Activated CD8-positive, alpha-beta T cell treated with anti-CD3 and anti-CD28 coated beads, Interleukin-2, amount 10 ng/mL, durations not matched to agents 7 days and 5 days (primary cell): ENCODE data around the gene NKAIN2. TPM values are rescaled to one million over a fixed set of nuclear protein-coding genes. Genes with fewer than 3 reads are reported as not detected.
"Not testable (repeated sequence)": the region's sequence is repeated elsewhere in the genome, so short reads cannot be mapped to it uniquely, and the experiment has no call there.

Experiments
- ATAC-seq: fragments of 150-1000 bp; cut with Tn5 transposase; one replicate; pipeline ENCODE4 v1.10.0; 2021; ENCODE audit warnings: moderate library complexity
- CTCF ChIA-PET: fragments of 350-600 bp; sonication (Branson Sonifier 250); formaldehyde crosslinking; loops from one replicate; lab custom pipeline; 2021; ENCODE audit warnings: antibody characterized with exemption; lab: Charles Lee
- POLR2A ChIA-PET: fragments of 350-600 bp; sonication (Branson Sonifier 250); formaldehyde crosslinking; loops from one replicate; lab custom pipeline; 2021; ENCODE audit warnings: antibody characterized with exemption; lab: Charles Lee
- DNase-seq: peaks from one replicate; pipeline ENCODE4 v3.0.0-alpha.2; 2020
- H3K27ac Mint-ChIP-seq: one replicate; pipeline ENCODE4 v1.8.0; 2021; ENCODE audit warnings: mild to moderate bottlenecking, mixed read lengths
- H3K27me3 Mint-ChIP-seq: one replicate; pipeline ENCODE4 v1.8.0; 2021; ENCODE audit warnings: low read depth, mixed read lengths
- H3K36me3 Mint-ChIP-seq: one replicate; pipeline ENCODE4 v1.8.0; 2021; ENCODE audit warnings: low read depth, mixed read lengths
- H3K4me1 Mint-ChIP-seq: one replicate; pipeline ENCODE4 v1.8.0; 2021; ENCODE audit warnings: low read depth, mixed read lengths
- H3K4me3 Mint-ChIP-seq: one replicate; pipeline ENCODE4 v1.8.0; 2021; ENCODE audit warnings: mild to moderate bottlenecking, mixed read lengths
- H3K9me3 Mint-ChIP-seq: one replicate; pipeline ENCODE4 v1.8.0; 2022; ENCODE audit warnings: mixed read lengths; ENCODE audit not compliant: insufficient read depth
- total RNA-seq, 2 experiments: library from RNA; stranded (reverse); gene quantifications; one replicate each; pipeline ENCODE4 v1.2.3, GENCODE V29; 2021

NKAIN2 gene
- total RNA-seq, 2 experiments from 2014 or later, result not detected

GRCh38 chr6:124273701-124274100, 470.0 kb downstream of the NKAIN2 start:
- Mint-ChIP-seq H3K27me3 (no peaks in the 10 kb centered on the region), H3K36me3 (no peaks in the 10 kb centered on the region), H3K9me3 (no peaks in the 10 kb centered on the region), H3K4me3 (no peak overlapping the region), H3K27ac (no peak overlapping the region), H3K4me1 (no peaks in the 10 kb centered on the region)
- ATAC-seq (no peak), DNase-seq (no peak)
- POLR2A ChIA-PET, result no interaction called here
- CTCF ChIA-PET, result no interaction called here

DNA sequence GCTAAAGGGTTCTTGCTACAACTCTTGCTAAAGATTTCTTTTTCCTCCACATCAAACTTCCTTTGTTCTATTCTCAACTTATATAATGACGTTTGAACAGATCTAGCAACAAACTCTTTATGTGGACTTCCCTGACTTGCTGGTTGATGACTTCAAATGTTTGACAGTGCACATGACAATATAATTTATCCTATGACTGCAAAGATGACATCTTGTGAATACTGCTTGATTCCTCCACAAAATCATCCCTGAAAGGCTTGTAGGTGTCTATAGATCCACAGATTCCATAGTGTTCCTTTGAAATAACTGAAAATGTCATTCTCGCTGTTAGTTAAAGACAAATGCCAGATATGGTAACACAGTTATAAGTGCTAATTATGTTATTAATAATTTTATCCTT, 478.9 kb downstream of the NKAIN2 start:
- Mint-ChIP-seq H3K4me3 (no peak overlapping the region), H3K36me3 (no peaks in the 10 kb centered on the region), H3K27me3 (no peaks in the 10 kb centered on the region), H3K4me1 (no peaks in the 10 kb centered on the region), H3K27ac (no peak overlapping the region), H3K9me3 (no peaks in the 10 kb centered on the region)
- POLR2A ChIA-PET, result no interaction called here
- DNase-seq (no peak), ATAC-seq (no peak)
- CTCF ChIA-PET, result no interaction called here

DNA sequence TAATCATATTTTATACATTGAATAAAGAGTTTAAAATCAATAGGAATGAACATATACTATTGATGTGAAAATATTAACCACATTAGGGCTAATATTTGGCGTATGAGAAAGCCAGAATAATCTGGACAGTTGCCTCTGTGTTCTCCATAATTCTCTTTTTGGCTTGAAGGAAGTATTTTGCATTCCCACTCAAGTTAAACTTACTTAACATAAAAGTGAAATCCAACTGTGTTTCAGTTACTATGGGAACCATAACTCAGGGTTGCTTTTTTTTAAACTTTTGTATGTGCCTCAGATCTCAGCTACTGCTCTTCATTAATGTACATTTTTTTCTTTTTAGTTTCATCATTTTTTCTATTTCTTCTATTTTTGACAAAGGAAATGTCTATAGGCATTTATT, 479.8 kb downstream of the NKAIN2 start:
- Mint-ChIP-seq H3K27ac (no peak overlapping the region), H3K4me3 (no peak overlapping the region), H3K36me3 (no peaks in the 10 kb centered on the region), H3K27me3 (no peaks in the 10 kb centered on the region), H3K4me1 (no peaks in the 10 kb centered on the region), H3K9me3 (no peaks in the 10 kb centered on the region)
- POLR2A ChIA-PET, result no interaction called here
- no peak for DNase-seq
- ATAC-seq, result no peak
- CTCF ChIA-PET, result no interaction called here

GRCh38 chr6:124285146-124285545, 481.5 kb downstream of the NKAIN2 start:
- Mint-ChIP-seq H3K9me3 (no peaks in the 10 kb centered on the region), H3K27me3 (no peaks in the 10 kb centered on the region), H3K4me3 (no peak overlapping the region), H3K36me3 (no peaks in the 10 kb centered on the region), H3K27ac (no peak overlapping the region), H3K4me1 (no peaks in the 10 kb centered on the region)
- CTCF ChIA-PET, result no interaction called here
- DNase-seq, result no peak
- POLR2A ChIA-PET, result no interaction called here
- no peak for ATAC-seq

DNA sequence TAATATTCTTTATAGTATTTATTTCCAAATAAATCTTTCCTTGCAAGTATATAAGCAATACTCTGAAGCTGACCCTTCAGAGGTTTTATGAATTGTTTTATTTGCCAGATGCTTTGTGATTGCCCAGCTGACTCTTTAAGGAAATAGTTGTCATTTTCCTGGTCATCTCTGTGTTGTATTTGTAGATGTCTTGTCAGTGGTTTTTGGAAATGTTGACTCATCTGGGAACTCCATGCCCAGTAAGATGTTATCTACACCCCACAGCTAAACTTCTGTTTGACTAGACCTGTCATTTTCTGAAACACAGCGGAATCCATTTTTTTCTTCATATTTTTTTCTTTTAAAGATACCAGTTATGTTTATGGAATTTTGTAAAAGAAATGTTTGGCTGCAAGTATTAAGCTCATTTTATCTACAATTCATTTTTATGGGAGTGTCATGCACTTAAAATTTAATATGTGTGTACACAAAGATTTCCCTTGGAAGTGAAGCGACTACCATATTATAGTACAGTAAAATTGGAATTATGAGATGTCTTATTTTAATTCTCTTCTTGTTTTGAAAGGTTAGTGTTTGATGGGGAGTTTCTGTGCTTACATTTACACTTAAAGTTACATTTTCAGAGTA, 491.0 kb downstream of the NKAIN2 start:
- no peak overlapping the region for H3K4me3 Mint-ChIP-seq
- H3K4me1 Mint-ChIP-seq, result no peaks in the 10 kb centered on the region
- DNase-seq, result no peak
- no peak overlapping the region for H3K27ac Mint-ChIP-seq
- ChIA-PET CTCF (no interaction called here), POLR2A (no interaction called here)
- ATAC-seq, result no peak
- no peaks in the 10 kb centered on the region for H3K27me3 Mint-ChIP-seq
- no peaks in the 10 kb centered on the region for H3K36me3 Mint-ChIP-seq
- no peaks in the 10 kb centered on the region for H3K9me3 Mint-ChIP-seq

DNA sequence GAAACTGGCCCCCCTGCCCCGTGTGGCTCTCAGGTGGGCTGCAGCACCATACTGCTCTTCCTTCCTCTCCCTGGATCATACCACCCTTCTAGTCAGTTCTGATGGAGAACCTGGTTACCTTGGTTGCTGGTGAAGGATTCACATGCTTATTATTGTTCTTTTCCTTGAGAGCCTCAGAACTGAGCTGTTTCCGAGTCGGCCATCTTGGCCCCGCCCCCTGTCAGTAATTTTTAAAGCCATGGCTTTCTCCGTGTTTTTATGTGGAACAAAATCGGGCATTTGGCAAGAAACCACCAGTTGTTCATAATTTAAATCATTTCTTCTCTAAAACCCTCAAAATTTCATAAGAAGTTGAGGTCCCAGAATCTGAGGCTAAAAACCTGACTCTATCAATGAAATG, 493.8 kb downstream of the NKAIN2 start:
- Mint-ChIP-seq H3K4me1 (no peaks in the 10 kb centered on the region), H3K9me3 (no peaks in the 10 kb centered on the region), H3K36me3 (no peaks in the 10 kb centered on the region), H3K4me3 (no peak overlapping the region), H3K27me3 (no peaks in the 10 kb centered on the region), H3K27ac (no peak overlapping the region)
- no peak for ATAC-seq
- ChIA-PET CTCF (no interaction called here), POLR2A (no interaction called here)
- DNase-seq, result no peak

- no peaks in the 10 kb centered on the region for H3K36me3 Mint-ChIP-seq
- DNase-seq (no peak), ATAC-seq (no peak)
- CTCF ChIA-PET, result no interaction called here
- no peak overlapping the region for H3K27ac Mint-ChIP-seq
- POLR2A ChIA-PET, result no interaction called here
- H3K4me3 Mint-ChIP-seq, result no peak overlapping the region
- no peaks in the 10 kb centered on the region for H3K9me3 Mint-ChIP-seq
- H3K27me3 Mint-ChIP-seq, result no peaks in the 10 kb centered on the region
- H3K4me1 Mint-ChIP-seq, result no peaks in the 10 kb centered on the region
Observed at GRCh38 chr6:124298730-124299129, 495.1 kb downstream of the NKAIN2 start.

DNA sequence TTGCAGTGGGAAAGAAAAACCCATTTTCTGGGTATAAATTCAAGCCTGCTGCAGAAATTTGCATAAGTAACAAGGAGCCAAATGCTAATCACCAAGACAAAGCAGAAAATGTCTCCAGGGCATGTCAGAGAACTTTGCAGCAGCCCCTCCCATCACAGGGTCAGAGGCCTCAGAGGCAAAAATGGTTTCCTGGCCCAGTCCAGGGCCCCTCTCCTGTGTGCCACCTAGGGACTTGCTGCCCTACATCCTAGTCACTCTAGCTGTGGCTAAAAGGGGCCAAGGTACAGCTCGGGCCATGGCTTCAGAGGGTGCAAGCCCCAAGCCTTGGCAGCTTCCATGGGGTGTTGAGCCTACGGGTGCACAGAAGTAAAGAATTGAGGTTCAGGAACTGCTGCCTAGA, 497.2 kb downstream of the NKAIN2 start:
- H3K27ac Mint-ChIP-seq, POLR2A ChIA-PET, H3K4me1 Mint-ChIP-seq, H3K9me3 Mint-ChIP-seq, CTCF ChIA-PET, ATAC-seq, DNase-seq, H3K27me3 Mint-ChIP-seq, H3K4me3 Mint-ChIP-seq, H3K36me3 Mint-ChIP-seq: not testable (repeated sequence)

DNA sequence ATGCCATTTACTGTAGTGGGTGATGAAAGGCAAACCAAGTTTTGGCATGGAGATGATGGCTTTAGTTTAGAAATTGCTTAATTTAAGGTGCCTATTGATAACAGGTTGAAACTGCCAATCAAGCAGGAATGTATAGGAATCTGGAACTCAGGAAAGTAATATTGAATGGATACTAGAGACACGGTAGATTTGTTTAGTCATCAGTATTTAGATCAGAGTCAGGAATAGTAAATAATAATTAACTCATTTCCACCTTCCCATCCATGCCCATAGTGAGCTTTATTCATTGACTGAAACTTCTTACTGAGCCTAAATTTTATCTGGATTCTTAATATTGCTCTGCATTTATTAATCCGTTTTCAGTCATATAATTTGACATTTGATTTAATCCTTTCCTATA, 500.3 kb downstream of the NKAIN2 start:
- Mint-ChIP-seq H3K4me3 (no peak overlapping the region), H3K36me3 (no peaks in the 10 kb centered on the region), H3K27ac (no peak overlapping the region), H3K4me1 (no peaks in the 10 kb centered on the region), H3K9me3 (peaks cover 4% of the 10 kb centered on the region), H3K27me3 (no peaks in the 10 kb centered on the region)
- ChIA-PET POLR2A (no interaction called here), CTCF (no interaction called here)
- no peak for ATAC-seq
- DNase-seq, result no peak

DNA sequence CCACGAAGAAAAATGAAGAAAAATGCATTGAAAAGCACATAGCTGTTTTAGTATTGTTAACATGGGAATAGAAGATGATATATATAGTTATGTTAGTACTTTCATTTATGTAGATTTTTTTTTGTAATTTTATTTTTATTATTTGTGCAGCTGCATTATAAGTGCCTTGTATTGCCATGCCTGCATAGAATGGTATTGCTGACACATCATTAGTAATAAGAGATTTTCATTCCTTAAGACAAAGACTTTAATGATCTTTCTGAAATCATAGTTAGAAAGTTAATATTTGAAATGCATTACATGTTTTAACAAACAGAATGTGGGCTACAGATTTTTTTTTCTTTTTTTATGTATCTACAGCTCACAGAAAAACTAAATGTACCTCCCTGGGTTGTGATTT, 506.5 kb downstream of the NKAIN2 start:
- Mint-ChIP-seq H3K9me3 (no peaks in the 10 kb centered on the region), H3K27me3 (no peaks in the 10 kb centered on the region), H3K27ac (no peak overlapping the region), H3K4me3 (no peak overlapping the region), H3K4me1 (no peaks in the 10 kb centered on the region), H3K36me3 (no peaks in the 10 kb centered on the region)
- DNase-seq (no peak), ATAC-seq (no peak)
- ChIA-PET POLR2A (no interaction called here), CTCF (no interaction called here)

DNA sequence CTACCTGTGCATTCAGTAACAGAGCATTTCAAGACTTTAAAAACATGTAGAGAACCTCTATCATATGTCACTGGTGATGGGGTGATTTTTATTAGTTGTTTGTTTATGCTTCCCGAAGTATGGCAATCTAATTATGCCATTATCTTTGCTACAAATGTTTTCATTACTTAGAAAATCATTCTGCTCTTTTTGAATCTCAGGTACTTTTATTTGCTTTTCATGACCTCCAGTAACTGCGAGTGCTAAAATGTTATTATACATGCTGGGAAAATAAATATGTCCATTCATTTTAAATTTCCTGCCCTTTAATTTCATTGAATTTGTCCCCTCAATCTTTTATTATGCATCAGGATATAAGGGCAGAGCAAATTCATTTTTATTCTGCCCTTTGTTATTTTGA, 515.7 kb downstream of the NKAIN2 start:
- Mint-ChIP-seq H3K4me1 (no peaks in the 10 kb centered on the region), H3K9me3 (no peaks in the 10 kb centered on the region), H3K4me3 (no peak overlapping the region), H3K36me3 (no peaks in the 10 kb centered on the region), H3K27ac (no peak overlapping the region), H3K27me3 (no peaks in the 10 kb centered on the region)
- CTCF ChIA-PET, result no interaction called here
- ATAC-seq (no peak), DNase-seq (no peak)
- POLR2A ChIA-PET, result no interaction called here

DNA sequence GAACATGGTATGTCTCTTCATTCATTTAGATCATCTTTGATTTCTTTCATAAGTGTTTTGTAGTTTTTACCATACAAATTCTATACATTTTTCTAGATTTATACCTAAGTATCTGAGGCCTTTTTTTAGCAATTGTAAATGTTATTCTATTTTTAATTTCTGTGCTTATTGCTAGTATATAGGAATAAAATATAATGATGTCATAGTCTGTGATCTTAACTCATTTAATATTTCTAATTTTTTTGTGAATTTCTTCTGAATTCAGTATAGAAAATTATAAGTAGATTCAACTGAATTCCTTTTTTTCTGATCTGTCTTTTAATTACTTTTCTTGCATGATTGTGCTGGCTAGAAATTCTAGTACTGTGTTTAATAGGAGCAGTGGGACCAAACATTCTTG, 520.6 kb downstream of the NKAIN2 start:
- Mint-ChIP-seq H3K27me3 (no peaks in the 10 kb centered on the region), H3K4me1 (no peaks in the 10 kb centered on the region), H3K4me3 (no peak overlapping the region), H3K9me3 (no peaks in the 10 kb centered on the region), H3K27ac (no peak overlapping the region), H3K36me3 (no peaks in the 10 kb centered on the region)
- no peak for ATAC-seq
- ChIA-PET CTCF (no interaction called here), POLR2A (no interaction called here)
- DNase-seq, result no peak

GRCh38 chr6:124330197-124330596, 526.5 kb downstream of the NKAIN2 start:
- Mint-ChIP-seq H3K4me3 (no peak overlapping the region), H3K36me3 (no peaks in the 10 kb centered on the region), H3K27me3 (no peaks in the 10 kb centered on the region), H3K9me3 (no peaks in the 10 kb centered on the region), H3K4me1 (no peaks in the 10 kb centered on the region), H3K27ac (no peak overlapping the region)
- ChIA-PET POLR2A (no interaction called here), CTCF (no interaction called here)
- DNase-seq, result no peak
- ATAC-seq, result no peak
